GM12891 (cell line): ENCODE data around the gene LIMS2.

Source experiments
- PAX5 ChIP-seq: IDR thresholded peaks from 2 replicates; pipeline ENCODE4 v1.6.1; 2011; ENCODE audit warnings: low read length, moderate library complexity, mild to moderate bottlenecking; ENCODE audit not compliant: insufficient read depth, severe bottlenecking
- POLR2AphosphoS5 ChIP-seq: IDR thresholded peaks from 2 replicates; pipeline ENCODE4 v1.6.1; 2011; ENCODE audit warnings: low read depth, low read length, control low read depth
- SPI1 ChIP-seq: IDR thresholded peaks from 2 replicates; pipeline ENCODE4 v1.6.1; 2011; ENCODE audit warnings: low read depth, low read length, control low read depth
- TAF1 ChIP-seq: IDR thresholded peaks from 2 replicates; pipeline ENCODE4 v1.6.1; 2011; ENCODE audit warnings: low read depth, low read length, control low read depth

DNA sequence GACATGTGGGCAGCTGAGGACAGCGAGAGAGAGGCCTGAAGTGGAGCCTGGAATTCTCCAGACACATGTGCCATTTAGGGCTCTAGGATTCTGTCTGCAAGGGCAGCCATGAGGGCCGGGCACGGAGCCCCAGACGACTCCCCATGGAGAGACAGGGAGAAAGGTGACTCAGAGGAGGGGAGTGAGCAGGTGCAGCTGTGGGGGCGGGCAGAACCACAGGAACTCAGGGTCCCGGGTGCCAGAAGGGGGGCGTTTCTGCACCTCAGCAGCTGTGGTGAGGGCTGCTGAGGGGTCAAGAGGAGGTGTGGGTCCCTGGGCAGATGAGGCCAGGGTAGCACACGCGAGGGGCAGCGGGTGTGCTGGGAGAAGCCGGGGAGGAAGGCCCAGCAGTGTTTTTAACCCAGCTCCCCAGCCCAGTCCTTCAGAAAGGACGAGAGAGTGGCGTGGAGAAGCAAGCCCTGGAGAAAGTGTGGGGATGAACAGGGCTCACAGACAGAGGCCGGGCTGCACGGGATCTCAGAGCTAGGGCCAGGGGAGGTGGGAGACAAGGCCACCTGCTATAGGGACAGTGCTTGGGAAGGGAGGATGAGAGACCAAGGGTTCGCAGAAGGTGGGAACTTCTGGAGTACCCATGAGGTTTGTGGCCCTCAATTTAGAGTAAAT is 21.8 kb downstream of the LIMS2 start:
- TF ChIP-seq TAF1 (no peak), POLR2AphosphoS5 (no peak), PAX5 (no peak), SPI1 (no peak)
